HEK293T (cell line): ENCODE results near the gene SOX6.

ENCODE experiments used
- CTCF ChIA-PET: fragments of 350-600 bp; formaldehyde crosslinking; extraction: SDS; loops from one replicate; lab custom pipeline; 2021; ENCODE audit warnings: antibody characterized with exemption, inconsistent platforms; lab: Yijun Ruan, JAX
- POLR2A ChIA-PET: fragments of 350-600 bp; formaldehyde crosslinking; extraction: SDS; loops from one replicate; lab custom pipeline; 2020; ENCODE audit warnings: antibody characterized with exemption, inconsistent platforms; lab: Yijun Ruan, JAX
- DNase-seq: peaks from one replicate; pipeline ENCODE4 v3.0.0; 2012; ENCODE audit warnings: mixed read lengths; ENCODE audit errors: extremely low spot score
- ARNT ChIP-seq: fragments of 450-650 bp; IDR thresholded peaks from 2 replicates; pipeline ENCODE4 v1.6.1; 2017; ENCODE audit warnings: mild to moderate bottlenecking
- BHLHE40 ChIP-seq: fragments of 450-650 bp; IDR thresholded peaks from 2 replicates; pipeline ENCODE4 v1.6.1; 2016; ENCODE audit warnings: mild to moderate bottlenecking, moderate library complexity, borderline replicate concordance
- CTBP1 ChIP-seq: fragments of 450-650 bp; IDR thresholded peaks from 2 replicates; pipeline ENCODE4 v1.6.1; 2016; ENCODE audit warnings: borderline replicate concordance
- ELF4 ChIP-seq: fragments of 450-650 bp; IDR thresholded peaks from 2 replicates; pipeline ENCODE4 v1.6.1; 2017; ENCODE audit warnings: antibody characterized with exemption
- FOXA1 ChIP-seq: fragments of 450-650 bp; IDR thresholded peaks from 2 replicates; pipeline ENCODE4 v1.6.1; 2016; ENCODE audit warnings: mild to moderate bottlenecking
- FOXK2 ChIP-seq: fragments of 450-650 bp; IDR thresholded peaks from 2 replicates; pipeline ENCODE4 v1.6.1; 2016; ENCODE audit warnings: mild to moderate bottlenecking
- FOXM1 ChIP-seq: fragments of 450-650 bp; IDR thresholded peaks from 2 replicates; pipeline ENCODE4 v1.6.1; 2017; ENCODE audit warnings: mild to moderate bottlenecking, borderline replicate concordance
- HDGF ChIP-seq: fragments of 450-650 bp; IDR thresholded peaks from 2 replicates; pipeline ENCODE4 v1.6.1; 2017; ENCODE audit warnings: antibody characterized with exemption, borderline replicate concordance
- L3MBTL2 ChIP-seq: fragments of 450-650 bp; conservative IDR thresholded peaks from 2 replicates; pipeline ENCODE4 v1.6.1; 2016; ENCODE audit warnings: mild to moderate bottlenecking
- LEF1 ChIP-seq: fragments of 450-650 bp; IDR thresholded peaks from 2 replicates; pipeline ENCODE4 v1.6.1; 2017; ENCODE audit warnings: mild to moderate bottlenecking, borderline replicate concordance
- NFRKB ChIP-seq: fragments of 450-650 bp; IDR thresholded peaks from 2 replicates; pipeline ENCODE4 v1.6.1; 2016; ENCODE audit warnings: mild to moderate bottlenecking, moderate library complexity
- PKNOX1 ChIP-seq: fragments of 450-650 bp; IDR thresholded peaks from 2 replicates; pipeline ENCODE4 v1.6.1; 2016
- SP1 ChIP-seq: fragments of 450-650 bp; IDR thresholded peaks from 2 replicates; pipeline ENCODE4 v1.6.1; 2017
- SUZ12 ChIP-seq: fragments of 450-650 bp; IDR thresholded peaks from 2 replicates; pipeline ENCODE4 v1.6.1; 2016; ENCODE audit warnings: mild to moderate bottlenecking
- TARDBP ChIP-seq: fragments of 450-650 bp; IDR thresholded peaks from 2 replicates; pipeline ENCODE4 v1.6.1; 2016
- ZNF384 ChIP-seq: fragments of 450-650 bp; IDR thresholded peaks from 2 replicates; pipeline ENCODE4 v1.6.1; 2016

The SOX6 gene

DNA sequence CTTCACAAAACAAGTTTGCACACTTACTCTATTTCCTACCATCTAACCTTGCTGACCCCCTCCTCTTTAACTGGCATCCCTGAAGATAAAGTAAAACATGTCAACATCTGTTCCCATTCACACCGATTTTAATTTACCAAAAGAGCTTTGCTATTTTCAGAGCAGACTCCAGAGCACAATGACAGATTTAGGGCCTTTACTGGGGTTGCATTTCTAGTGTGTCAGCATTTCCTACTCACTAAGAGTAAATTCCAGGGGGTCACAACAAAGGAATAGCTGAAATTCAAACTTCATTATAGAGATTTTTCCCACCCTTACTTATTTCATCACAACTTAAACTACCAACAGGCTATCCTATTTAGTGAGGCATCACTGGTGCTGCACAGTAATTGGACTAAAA is 60.8 kb downstream of the SOX6 start:
- ChIA-PET POLR2A (interaction anchor here (1.4 kb wide), 1 partner anchor 310 kb away, joined by 3 read pairs; no protein-coding TSS in a partner anchor), CTCF (no interaction called here)
- no peak for DNase-seq
- no peak for TF ChIP-seq ZNF384
- no peak for TF ChIP-seq FOXK2
- TF ChIP-seq FOXA1 = no peak
- TF ChIP-seq PKNOX1 = no peak
- TF ChIP-seq CTBP1 = no peak
- no peak for TF ChIP-seq LEF1
- no peak for TF ChIP-seq HDGF
- no peak for TF ChIP-seq BHLHE40
- no peak for TF ChIP-seq ELF4
- TF ChIP-seq NFRKB = no peak
- TF ChIP-seq FOXM1 = no peak
- TF ChIP-seq SP1 = no peak
- no peak for TF ChIP-seq L3MBTL2
- no peak for TF ChIP-seq ARNT

DNA sequence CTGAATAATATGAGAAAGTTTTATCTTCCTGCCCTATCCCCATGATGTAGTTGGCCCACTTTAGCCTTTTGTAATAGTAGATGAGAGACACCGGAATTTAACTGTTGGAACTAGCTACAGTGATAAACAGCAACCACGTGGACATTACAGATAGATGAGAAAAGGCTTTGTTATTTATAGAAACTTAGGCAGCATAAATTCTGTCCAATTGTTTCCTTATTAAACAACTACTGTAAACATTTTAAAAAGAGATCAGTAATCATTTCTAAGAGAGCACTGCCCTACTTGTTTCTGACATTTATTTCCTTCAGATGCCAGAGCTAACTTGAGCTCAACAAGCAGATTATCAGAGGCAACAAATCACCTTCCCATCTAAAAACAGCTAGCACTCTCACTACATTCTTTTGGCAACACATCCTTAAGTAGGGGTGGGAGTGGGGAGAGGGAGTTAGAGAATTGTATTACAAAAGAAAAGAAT is 63.1 kb downstream of the SOX6 start:
- CTCF ChIA-PET = no interaction called here
- no peak for DNase-seq
- TF ChIP-seq SP1 = no peak
- TF ChIP-seq PKNOX1 = peak; percentile 61
- POLR2A ChIA-PET = no interaction called here

- no peak for DNase-seq
- POLR2A ChIA-PET = no interaction called here
- TF ChIP-seq PKNOX1 (peak; percentile 75), ARNT (no peak)
- CTCF ChIA-PET = no interaction called here
These were observed 64.0 kb downstream of the SOX6 start for GRCh38 chr11:16292167-16292859.

- POLR2A ChIA-PET = no interaction called here
- DNase-seq = no peak
- CTCF ChIA-PET = no interaction called here
- TF ChIP-seq CTBP1 = no peak
These were observed 64.6 kb downstream of the SOX6 start for GRCh38 chr11:16291729-16292128.

DNA sequence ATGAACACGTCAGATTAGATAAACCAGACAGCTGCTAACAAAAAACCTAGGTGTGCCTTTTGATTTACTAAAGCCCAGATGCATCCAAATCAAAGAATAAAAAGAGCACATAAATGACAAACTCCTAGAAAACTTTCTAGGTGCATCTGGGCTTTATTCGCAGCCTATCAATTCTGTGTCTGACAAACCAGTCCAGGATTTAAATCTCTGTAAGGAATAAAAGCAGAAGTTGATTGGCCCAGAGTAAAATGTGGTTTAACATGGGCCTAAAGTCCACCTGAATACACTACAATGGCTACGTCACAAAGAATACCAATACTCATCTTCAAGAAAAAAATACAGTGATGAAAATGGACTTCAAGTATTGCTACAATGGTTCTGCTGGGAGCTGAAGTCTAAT is 66.8 kb downstream of the SOX6 start:
- POLR2A ChIA-PET = no interaction called here

DNA sequence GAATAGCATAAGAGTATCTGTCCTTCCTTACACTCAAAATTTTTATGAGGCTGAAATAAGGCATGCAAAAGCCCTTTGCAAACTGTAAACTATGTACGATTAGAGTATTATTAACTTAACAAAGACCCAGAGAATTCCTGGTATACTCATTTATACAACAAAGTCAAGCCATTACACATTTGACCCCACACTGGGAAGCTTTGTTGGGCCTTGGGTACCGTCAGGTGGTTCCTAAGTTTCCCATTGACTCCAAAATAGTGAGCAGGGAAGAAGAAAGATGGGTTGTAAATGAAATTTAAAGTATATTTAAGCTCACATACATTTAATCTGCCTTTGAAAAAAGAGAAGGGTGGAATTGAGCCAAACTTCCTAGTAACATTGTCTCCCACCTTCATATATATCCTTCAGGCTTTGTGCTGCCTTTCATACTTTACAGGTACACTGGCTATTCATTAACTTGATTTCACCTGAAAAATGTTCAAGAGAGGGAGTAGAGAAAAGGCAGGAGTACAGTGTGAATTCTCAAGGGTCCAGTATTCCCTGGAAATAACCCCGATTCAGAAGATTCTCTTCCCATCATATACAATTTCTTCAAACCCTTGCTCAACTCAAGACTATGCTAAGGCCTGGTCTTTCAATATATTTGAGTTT is 68.6 kb downstream of the SOX6 start:
- DNase-seq = no peak
- POLR2A ChIA-PET = no interaction called here
- CTCF ChIA-PET = no interaction called here
- no peak for TF ChIP-seq FOXA1
- TF ChIP-seq FOXK2 = no peak
- TF ChIP-seq HDGF = no peak
- no peak for TF ChIP-seq FOXM1
- TF ChIP-seq NFRKB = no peak
- TF ChIP-seq ZNF384 = no peak
- no peak for TF ChIP-seq TARDBP
- TF ChIP-seq SP1 = no peak
- TF ChIP-seq PKNOX1 = no peak
- TF ChIP-seq LEF1 = no peak

More for the DNA sequence above, 66.8 kb downstream of the SOX6 start:
- no peak for DNase-seq
- TF ChIP-seq SP1 (no peak), PKNOX1 (no peak), HDGF (no peak), NFRKB (no peak), FOXA1 (no peak), ZNF384 (no peak), ELF4 (no peak), CTBP1 (no peak), L3MBTL2 (no peak), TARDBP (no peak), ARNT (no peak), LEF1 (no peak), FOXM1 (no peak), SUZ12 (no peak), FOXK2 (no peak), BHLHE40 (no peak)
- CTCF ChIA-PET = no interaction called here
